ENCODE measurements around the gene ANKRD13B. TPM values are rescaled to one million over a fixed set of nuclear protein-coding genes. Genes with fewer than 3 reads are reported as not detected.

ANKRD13B gene
- total and polyA plus RNA-seq, 2 of the 13 experiments (the other 11 are each of a cell fraction or from before 2014, with no cell fraction given) = 1.7 to 1.8 TPM

- TF ChIP-seq HMGXB4 (CRISPR knock-in tag; IDR thresholded peaks at IDR 0.05; ENCODE audit: borderline replicate concordance in 1 of 2, low read depth in 1 of 2) = peak; percentile 54 to 88
- TF ChIP-seq HOXD1 (CRISPR knock-in tag; IDR thresholded peaks at IDR 0.05) = no peak
- TF ChIP-seq, protein P1, sequence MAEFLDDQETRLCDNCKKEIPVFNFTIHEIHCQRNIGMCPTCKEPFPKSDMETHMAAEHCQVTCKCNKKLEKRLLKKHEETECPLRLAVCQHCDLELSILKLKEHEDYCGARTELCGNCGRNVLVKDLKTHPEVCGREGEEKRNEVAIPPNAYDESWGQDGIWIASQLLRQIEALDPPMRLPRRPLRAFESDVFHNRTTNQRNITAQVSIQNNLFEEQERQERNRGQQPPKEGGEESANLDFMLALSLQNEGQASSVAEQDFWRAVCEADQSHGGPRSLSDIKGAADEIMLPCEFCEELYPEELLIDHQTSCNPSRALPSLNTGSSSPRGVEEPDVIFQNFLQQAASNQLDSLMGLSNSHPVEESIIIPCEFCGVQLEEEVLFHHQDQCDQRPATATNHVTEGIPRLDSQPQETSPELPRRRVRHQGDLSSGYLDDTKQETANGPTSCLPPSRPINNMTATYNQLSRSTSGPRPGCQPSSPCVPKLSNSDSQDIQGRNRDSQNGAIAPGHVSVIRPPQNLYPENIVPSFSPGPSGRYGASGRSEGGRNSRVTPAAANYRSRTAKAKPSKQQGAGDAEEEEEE (CRISPR knock-in tag; IDR thresholded peaks at IDR 0.05; ENCODE audit: borderline replicate concordance) = no peak
- TF ChIP-seq NR3C1 (CRISPR knock-in tag; IDR thresholded peaks at IDR 0.05) = no peak
- no peak for TF ChIP-seq ISL2 (CRISPR knock-in tag; IDR thresholded peaks at IDR 0.05)
- TF ChIP-seq HHEX (CRISPR knock-in tag; IDR thresholded peaks at IDR 0.05) = no peak
- no peak for TF ChIP-seq ZBTB43 (CRISPR knock-in tag; conservative IDR thresholded peaks at IDR 0.05)
- peak; percentile 44; the same call in 1 of the 2 replicates for TF ChIP-seq ZNF768 (CRISPR knock-in tag; IDR thresholded peaks at IDR 0.05)
- no peak for TF ChIP-seq MEF2D (CRISPR knock-in tag; IDR thresholded peaks at IDR 0.05)
- no peak for TF ChIP-seq ZMAT5 (CRISPR knock-in tag; IDR thresholded peaks at IDR 0.05; ENCODE audit: borderline replicate concordance, low read depth)
- no peak for TF ChIP-seq ZNF615 (CRISPR knock-in tag; IDR thresholded peaks at IDR 0.05; ENCODE audit: borderline replicate concordance)
- no peak for TF ChIP-seq FOXP4 (CRISPR knock-in tag; IDR thresholded peaks at IDR 0.05)
- no peak for TF ChIP-seq NPAS2 (CRISPR knock-in tag; IDR thresholded peaks at IDR 0.05; ENCODE audit: borderline replicate concordance)
- TF ChIP-seq NR2F6 (IDR thresholded peaks at IDR 0.05) = no peak
- TF ChIP-seq NR2F6 (CRISPR knock-in tag; IDR thresholded peaks at IDR 0.05) = peak; percentile 28; the same call in 1 of the 2 replicates
- TF ChIP-seq KDM2A (CRISPR knock-in tag; IDR thresholded peaks at IDR 0.05; ENCODE audit: borderline replicate concordance, low read depth) = peak; percentile 81
- TF ChIP-seq ZNF350 (CRISPR knock-in tag; IDR thresholded peaks at IDR 0.05; ENCODE audit: borderline replicate concordance, low read depth) = no peak
- no peak for TF ChIP-seq ATF1 (CRISPR knock-in tag; IDR thresholded peaks at IDR 0.05)
- no peak for TF ChIP-seq POGK (CRISPR knock-in tag; conservative IDR thresholded peaks at IDR 0.05)
Observed at GRCh38 chr17:29579866-29580771, 12.8 kb upstream of the ANKRD13B start (continued).

Measured in HepG2 (cell line).